ENCODE results near the gene TBC1D22B.

The TBC1D22B gene

GRCh38 chr6:37279366-37280134 lies 22.0 kb downstream of the TBC1D22B start:
- no peak for DNase-seq (ENCODE audit: low read depth)
- no peak overlapping the region for H3K4me3 ChIP-seq (ENCODE audit: low read depth, low read length)
- no peak for TF ChIP-seq CTCF (IDR thresholded peaks at IDR 0.05; ENCODE audit: insufficient read depth, low read depth, low read length, missing control alignments)

GRCh38 chr6:37280162-37280887 lies 22.8 kb downstream of the TBC1D22B start:
- DNase-seq (ENCODE audit: low read depth) = no peak
- no peak overlapping the region for H3K4me3 ChIP-seq (ENCODE audit: low read depth, low read length)
- TF ChIP-seq CTCF (IDR thresholded peaks at IDR 0.05; ENCODE audit: insufficient read depth, low read depth, low read length, missing control alignments) = no peak

- no peak for TF ChIP-seq CTCF (IDR thresholded peaks at IDR 0.05; ENCODE audit: insufficient read depth, low read depth, low read length, missing control alignments)
- no peak for DNase-seq (ENCODE audit: low read depth)
- H3K4me3 ChIP-seq (ENCODE audit: low read depth, low read length) = no peak overlapping the region
Observed at GRCh38 chr6:37282371-37282770, 24.8 kb downstream of the TBC1D22B start.

- H3K4me3 ChIP-seq (ENCODE audit: low read depth, low read length) = no peak overlapping the region
- no peak for TF ChIP-seq CTCF (IDR thresholded peaks at IDR 0.05; ENCODE audit: insufficient read depth, low read depth, low read length, missing control alignments)
- DNase-seq (ENCODE audit: low read depth) = no peak
Observed at GRCh38 chr6:37283268-37283667, 25.7 kb downstream of the TBC1D22B start.

- no peak for TF ChIP-seq CTCF (IDR thresholded peaks at IDR 0.05; ENCODE audit: insufficient read depth, low read depth, low read length, missing control alignments)
- DNase-seq (ENCODE audit: low read depth) = no peak
- no peak overlapping the region for H3K4me3 ChIP-seq (ENCODE audit: low read depth, low read length)
Observed at GRCh38 chr6:37283671-37284151, 26.1 kb downstream of the TBC1D22B start.

GRCh38 chr6:37284781-37285180 lies 27.2 kb downstream of the TBC1D22B start:
- TF ChIP-seq CTCF (IDR thresholded peaks at IDR 0.05; ENCODE audit: insufficient read depth, low read depth, low read length, missing control alignments) = no peak
- H3K4me3 ChIP-seq (ENCODE audit: low read depth, low read length) = no peak overlapping the region
- no peak for DNase-seq (ENCODE audit: low read depth)

All from GM12865 (cell line).